ENCODE results near the gene HS3ST4.

DNA sequence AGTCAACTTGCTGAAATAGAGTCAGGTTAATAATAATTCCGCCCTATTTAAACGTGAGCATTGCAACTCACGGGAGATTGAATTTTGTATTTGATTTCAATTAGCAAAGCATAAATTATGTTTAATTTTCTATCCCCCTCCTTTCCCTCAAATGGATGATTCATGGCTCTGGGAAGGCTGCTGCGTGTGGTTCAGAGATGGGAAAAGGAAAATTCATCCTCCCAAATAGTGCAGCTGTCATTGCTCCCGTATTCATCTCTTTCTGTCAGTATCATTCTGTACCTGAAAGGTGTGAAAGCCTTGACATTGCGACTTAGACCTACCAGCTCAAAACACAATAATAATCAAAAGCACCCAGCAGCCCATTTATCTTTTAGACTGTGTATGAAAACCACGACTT, 447.3 kb downstream of the HS3ST4 start:
- TF ChIP-seq CTCF (IDR thresholded peaks at IDR 0.05) (no peak), POLR2A (IDR thresholded peaks at IDR 0.05) (no peak)
